NCI-H128 (cell line): ENCODE measurements around the gene GATD1.

Source experiments
- DNase-seq: peaks from one replicate; lab custom pipeline; 2025; ENCODE audit not compliant: unreplicated experiment; lab: John Stamatoyannopoulos, UW

Gene GATD1

GRCh38 chr11:729492-730074, 47.7 kb downstream of the GATD1 start:
- no peak for DNase-seq

DNA sequence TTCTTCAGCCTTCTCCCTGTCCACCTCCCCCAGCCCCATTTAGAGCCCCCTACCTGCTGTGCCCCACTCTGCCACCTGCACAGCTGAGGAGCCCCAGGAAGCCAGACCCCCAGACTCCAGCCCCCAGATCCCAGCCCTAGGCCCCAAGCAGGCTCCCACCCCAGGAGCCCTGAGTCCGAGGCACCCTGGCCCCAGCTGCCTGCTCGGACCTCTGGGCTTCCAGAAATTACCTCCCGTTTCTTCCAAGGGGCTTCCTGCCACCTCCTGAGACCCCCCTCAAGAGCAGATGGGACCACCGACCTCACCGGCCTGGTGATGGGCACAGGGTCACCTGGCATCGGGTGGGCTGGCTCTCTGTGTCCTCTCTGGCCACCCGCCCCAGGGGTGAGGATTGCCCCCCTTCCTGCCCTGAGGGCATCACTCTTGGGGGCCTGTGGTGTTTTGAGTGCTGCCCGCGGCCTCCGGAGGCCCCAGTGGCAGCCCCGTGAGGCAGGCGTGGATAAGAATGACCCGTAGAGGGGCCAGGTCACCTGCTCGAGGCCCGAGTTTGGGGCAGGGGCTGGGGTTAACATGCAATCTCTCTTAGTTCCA, 48.3 kb downstream of the GATD1 start:
- no peak for DNase-seq

- peak; percentile 52 for DNase-seq
Measured at GRCh38 chr11:727859-728748, 49.2 kb downstream of the GATD1 start.

DNA sequence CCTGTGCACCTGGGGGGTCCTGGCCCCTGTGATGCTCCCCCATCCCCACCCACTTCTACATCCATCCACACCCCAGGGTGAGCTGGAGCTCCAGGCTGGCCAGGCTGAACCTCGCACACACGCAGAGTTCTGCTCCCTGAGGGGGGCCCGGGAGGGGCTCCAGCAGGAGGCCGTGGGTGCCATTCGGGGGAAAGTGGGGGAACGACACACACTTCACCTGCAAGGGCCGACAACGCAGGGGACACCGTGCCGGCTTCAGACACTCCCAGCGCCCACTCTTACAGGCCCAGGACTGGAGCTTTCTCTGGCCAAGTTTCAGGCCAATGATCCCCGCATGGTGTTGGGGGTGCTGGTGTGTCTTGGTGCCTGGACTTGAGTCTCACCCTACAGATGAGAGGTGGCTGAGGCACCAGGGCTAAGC, 50.0 kb downstream of the GATD1 start:
- DNase-seq = no peak

DNA sequence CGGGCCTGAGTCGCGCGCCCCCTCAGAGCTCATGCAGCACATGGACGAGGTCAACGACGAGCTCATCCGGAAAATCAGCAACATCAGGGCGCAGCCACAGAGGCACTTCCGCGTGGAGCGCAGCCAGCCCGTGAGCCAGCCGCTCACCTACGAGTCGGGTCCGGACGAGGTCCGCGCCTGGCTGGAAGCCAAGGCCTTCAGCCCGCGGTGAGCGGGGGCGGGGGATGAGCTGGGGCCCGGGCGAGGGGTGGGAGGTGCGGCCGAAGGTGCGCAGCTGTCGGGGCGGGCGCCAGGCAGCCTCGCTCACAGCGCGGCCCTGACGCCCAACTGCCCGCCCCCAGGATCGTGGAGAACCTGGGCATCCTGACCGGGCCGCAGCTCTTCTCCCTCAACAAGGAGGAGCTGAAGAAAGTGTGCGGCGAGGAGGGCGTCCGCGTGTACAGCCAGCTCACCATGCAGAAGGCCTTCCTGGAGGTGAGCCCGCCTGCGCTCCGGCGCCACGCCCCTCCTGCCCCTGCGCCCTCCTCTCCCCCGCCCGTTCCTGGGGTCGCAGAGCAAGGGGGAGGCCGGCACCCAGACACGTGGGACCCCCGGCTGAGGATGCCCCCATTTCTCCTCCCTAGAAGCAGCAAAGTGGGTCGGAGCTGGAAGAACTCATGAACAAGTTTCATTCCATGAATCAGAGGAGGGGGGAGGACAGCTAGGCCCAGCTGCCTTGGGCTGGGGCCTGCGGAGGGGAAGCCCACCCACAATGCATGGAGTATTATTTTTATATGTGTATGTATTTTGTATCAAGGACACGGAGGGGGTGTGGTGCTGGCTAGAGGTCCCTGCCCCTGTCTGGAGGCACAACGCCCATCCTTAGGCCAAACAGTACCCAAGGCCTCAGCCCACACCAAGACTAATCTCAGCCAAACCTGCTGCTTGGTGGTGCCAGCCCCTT, 50.7 kb downstream of the GATD1 start:
- peak; percentile 57 for DNase-seq

DNA sequence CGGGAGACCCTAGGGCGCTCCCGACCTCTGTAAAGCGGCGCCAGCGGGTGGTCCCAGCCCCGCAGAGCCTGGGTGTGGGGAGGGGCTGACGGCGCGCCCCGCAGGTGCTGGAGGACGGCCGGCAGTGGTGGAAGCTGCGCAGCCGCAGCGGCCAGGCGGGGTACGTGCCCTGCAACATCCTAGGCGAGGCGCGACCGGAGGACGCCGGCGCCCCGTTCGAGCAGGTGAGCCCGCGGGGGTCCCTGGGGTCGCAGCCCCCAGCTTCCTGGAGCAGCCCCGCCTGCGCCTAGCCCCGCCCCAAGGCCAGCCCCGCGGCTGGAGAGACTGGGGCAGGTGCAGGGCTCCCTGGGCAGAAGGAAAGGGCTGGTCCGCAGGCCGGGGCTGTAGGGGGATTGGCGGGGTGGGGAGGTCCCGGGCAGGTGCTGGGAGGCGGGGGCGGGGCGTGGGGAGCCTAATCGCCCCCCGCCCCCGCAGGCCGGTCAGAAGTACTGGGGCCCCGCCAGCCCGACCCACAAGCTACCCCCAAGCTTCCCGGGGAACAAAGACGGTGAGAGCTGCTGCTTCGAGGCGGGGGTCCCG, 51.6 kb downstream of the GATD1 start:
- DNase-seq = no peak

- DNase-seq = no peak
Measured at GRCh38 chr11:724778-725386, 52.4 kb downstream of the GATD1 start.

DNA sequence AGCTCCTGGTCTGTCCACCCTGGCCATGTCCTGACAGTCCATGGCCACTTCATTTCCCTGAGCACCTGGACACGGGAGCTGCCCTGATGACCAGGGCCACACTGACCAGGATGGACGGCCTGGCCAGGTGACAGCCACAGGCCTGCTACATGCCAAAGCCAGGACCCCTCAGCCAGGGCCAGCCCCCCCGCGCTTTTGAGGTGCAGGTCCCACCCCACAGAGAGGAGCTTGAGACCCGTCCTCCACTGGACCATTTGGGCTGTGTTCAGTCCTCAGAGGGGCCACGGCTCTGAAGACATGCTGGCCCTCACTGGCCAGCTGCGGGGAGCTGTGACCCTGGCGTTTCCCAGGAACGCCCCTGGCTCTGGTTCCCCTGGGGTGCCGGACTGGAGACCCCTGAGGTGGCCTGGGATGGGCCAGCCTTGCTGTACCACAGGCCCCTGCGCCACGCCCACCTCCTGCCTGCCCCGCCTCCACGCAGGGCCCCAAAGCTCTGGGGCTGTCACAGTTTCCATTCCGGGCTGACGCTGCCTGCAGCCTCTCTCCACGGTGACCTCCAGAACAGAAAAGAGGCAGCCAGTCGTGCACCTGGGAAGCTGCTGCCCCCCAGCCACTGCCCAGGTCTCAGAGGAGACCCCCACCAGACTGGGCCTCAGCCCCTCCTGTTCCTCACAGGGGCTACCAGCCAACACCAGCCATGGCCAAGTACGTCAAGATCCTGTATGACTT, 53.1 kb downstream of the GATD1 start:
- DNase-seq = no peak

DNA sequence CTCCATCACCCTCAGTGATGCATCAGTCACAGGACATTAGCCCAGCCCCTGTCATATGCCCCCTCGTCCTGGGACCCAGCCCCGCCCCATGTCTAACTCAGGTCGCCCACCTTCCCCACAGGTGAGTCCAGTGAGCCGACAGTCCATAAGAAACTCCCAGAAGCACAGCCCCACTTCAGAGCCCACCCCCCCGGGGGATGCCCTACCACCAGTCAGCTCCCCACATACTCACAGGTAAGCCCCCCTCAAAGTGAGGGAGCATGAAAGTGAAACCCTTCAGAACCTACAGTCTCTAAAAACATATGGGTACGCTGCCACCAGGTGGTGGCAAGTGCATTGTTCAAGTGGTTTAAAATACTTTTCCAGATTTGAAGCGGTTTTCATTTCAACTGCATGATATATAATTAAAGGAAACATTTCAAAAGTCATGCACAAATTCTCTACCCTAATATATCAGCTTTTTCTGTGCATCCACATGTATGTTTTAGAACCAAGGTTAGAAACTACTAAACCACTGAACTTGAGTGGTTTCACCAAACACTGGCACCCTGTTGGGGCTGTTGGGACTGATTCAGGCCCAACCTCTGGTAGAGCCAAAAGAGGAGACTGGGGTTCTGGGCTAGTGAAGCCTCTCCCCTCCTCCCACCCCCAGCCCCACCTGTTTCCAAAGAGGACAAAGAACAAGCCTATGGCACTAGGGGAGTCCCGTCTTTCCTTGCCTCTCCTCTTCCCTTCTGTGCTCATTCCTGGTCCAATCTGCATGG, 54.0 kb downstream of the GATD1 start:
- DNase-seq = no peak

DNA sequence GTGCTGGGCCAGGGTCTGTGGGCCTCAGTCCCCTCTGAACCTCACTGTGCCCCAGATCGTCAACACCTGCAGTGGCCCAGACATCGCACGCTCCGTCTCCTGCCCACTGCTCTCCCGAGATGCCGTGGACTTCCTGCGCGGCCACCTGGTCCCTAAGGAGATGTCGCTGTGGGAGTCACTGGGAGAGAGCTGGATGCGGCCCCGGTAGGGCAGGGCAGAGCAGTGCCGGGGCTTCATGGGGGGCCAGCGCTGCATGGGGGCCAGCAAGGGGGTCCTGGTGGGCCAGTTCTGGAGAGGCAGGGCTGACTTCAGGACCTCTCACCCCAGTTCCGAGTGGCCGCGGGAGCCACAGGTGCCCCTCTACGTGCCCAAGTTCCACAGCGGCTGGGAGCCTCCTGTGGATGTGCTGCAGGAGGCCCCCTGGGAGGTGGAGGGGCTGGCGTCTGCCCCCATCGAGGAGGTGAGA, 54.9 kb downstream of the GATD1 start:
- DNase-seq = no peak

GRCh38 chr11:721741-722345, 55.4 kb downstream of the GATD1 start:
- no peak for DNase-seq

- DNase-seq = no peak
Measured at GRCh38 chr11:721247-721740, 56.0 kb downstream of the GATD1 start.

DNA sequence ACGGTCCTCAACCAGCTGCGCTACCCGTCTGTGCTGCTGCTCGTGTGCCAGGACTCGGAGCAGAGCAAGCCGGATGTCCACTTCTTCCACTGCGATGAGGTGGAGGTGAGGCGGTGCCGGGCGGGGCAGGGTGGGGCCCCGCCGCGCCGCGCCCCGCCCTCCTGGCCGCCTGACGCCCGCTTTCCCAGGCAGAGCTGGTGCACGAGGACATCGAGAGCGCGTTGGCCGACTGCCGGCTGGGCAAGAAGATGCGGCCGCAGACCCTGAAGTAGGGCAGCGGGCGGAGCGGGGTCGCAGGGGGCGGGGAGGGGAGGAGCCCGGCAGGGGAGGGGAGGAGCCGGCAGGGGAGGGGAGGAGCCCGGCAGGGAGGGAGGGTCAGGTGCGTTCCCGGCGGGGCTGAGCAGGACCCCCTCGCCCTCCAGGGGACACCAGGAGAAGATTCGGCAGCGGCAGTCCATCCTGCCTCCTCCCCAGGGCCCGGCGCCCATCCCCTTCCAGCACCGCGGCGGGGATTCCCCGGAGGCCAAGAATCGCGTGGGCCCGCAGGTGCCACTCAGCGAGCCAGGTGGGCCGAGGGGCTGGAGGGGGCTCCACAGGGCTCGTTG, 56.5 kb downstream of the GATD1 start:
- DNase-seq = no peak

GRCh38 chr11:720017-720641, 57.2 kb downstream of the GATD1 start:
- no peak for DNase-seq

DNA sequence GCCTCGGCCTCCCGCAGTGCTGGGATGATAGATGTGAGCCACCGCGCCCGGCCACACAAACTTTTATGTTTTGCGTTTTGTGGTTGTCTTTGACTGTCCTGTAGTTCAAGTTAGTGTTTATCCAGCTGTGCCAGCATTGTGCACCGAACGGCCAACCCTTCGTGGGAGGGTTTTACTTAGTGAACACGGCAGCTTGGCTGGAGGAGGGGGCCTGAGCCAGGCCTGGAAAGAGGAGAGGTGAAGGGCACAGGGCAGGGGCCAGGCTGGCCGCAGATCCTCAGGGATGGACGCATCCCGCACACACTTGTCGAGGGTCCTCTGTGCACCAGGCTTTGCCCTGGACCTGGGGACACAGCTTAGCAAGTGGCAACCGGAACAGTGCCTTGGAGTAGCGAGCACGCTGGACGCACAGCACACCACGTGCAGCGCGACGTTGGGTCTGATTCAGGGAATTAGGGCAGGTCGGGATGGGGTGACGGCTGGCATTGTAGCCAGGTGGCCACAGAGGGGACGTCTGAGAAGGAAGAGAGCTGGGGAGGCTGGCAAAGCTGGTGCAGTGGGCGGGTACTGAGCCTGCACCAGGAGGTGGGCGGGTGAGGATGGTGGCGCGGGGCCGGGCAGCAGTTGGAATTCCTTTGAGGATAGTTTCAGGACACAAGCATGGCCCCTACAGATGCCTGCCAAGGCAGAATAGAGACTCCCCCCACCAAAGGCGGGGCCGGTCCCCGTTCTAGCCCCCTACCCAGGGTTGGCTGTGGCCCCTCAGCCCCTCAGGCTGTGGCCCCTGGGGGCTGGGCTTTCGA, 57.9 kb downstream of the GATD1 start:
- no peak for DNase-seq
